HCT116 (cell line): ENCODE measurements around the gene GPC1. TPM values are rescaled to one million over a fixed set of nuclear protein-coding genes. Genes with fewer than 3 reads are reported as not detected.

Source experiments
- ATAC-seq: fragments of 200-7000 bp; cut with Tn5 transposase; 2 replicates; pipeline ENCODE4 v1.9.1; 2020; ENCODE audit warnings: mild to moderate bottlenecking, moderate library complexity
- BruUV-seq: library from RNA; stranded (reverse); fragments of 400-500 nt; replicated peaks from 2 replicates; lab custom pipeline; 2021; lab: Mats Ljungman, UMichigan
- CTCF ChIA-PET: fragments of 300-600 bp; sonication (Branson Sonifier 250); formaldehyde crosslinking; loops from one replicate; lab custom pipeline; 2021; ENCODE audit warnings: antibody characterized with exemption; lab: Charles Lee
- POLR2A ChIA-PET: fragments of 300-600, 350-600 bp; sonication (Branson Sonifier 250); formaldehyde crosslinking; loops from one replicate; lab custom pipeline; 2021; ENCODE audit warnings: antibody characterized with exemption; lab: Charles Lee
- RAD21 ChIA-PET, 2 experiments: fragments of 300-600 bp; sonication (Branson Sonifier 250); formaldehyde crosslinking; loops; one replicate each; lab custom pipeline; 2023; ENCODE audit warnings: low total read pairs in 2 of 2; ENCODE audit not compliant: uncharacterized antibody in 2 of 2, unreplicated experiment in 2 of 2, low non-redundant PET in 1 of 2; lab: Charles Lee
- DNase-seq: peaks from one replicate; pipeline ENCODE4 v3.0.0-alpha.2; 2010; ENCODE audit warnings: low read depth, low spot score
- H2AFZ ChIP-seq: fragments of 200-600 bp; shearing (Covaris generic), sonication (generic); 2 replicates; pipeline ENCODE4 v1.6.1; 2017; ENCODE audit warnings: low read depth, mixed run types, mixed read lengths, antibody characterized with exemption, low read length; ENCODE audit not compliant: poor library complexity, severe bottlenecking
- H3K27ac ChIP-seq: 2 replicates; pipeline ENCODE4 v1.5.1; 2012; ENCODE audit warnings: low read depth, low read length
- H3K27me3 ChIP-seq: fragments of 200-600 bp; sonication (generic); 2 replicates; pipeline ENCODE4 v1.6.1; 2016; ENCODE audit warnings: mixed run types, low read length, mixed read lengths; ENCODE audit not compliant: insufficient read depth
- H3K36me3 ChIP-seq, 2 experiments: fragments of 200-500 bp in 1 of 2; fragments of 200-600 bp in 1 of 2; sonication (Bioruptor generic) in 1 of 2; sonication (generic) in 1 of 2; 2 replicates each; pipeline versions ENCODE4 v1.5.1 to v1.6.1; 2014 to 2016; ENCODE audit warnings: low read length in 2 of 2, inconsistent platforms in 1 of 2, mixed read lengths in 1 of 2, mixed run types in 1 of 2; ENCODE audit not compliant: insufficient read depth in 2 of 2, control insufficient read depth in 1 of 2
- H3K4me1 ChIP-seq, 2 experiments: fragments of 200-600 bp in 1 of 2; sonication (generic) in 1 of 2; 2 replicates each; pipeline versions ENCODE4 v1.5.1 to v1.6.1; 2012 to 2017; ENCODE audit warnings: low read length in 2 of 2, inconsistent platforms in 1 of 2, mild to moderate bottlenecking in 1 of 2, mixed read lengths in 1 of 2, mixed run types in 1 of 2, moderate library complexity in 1 of 2; ENCODE audit not compliant: insufficient read depth in 2 of 2, control insufficient read depth in 1 of 2
- H3K4me2 ChIP-seq: fragments of 200-600 bp; sonication (generic); 2 replicates; pipeline ENCODE4 v1.6.1; 2017; ENCODE audit warnings: mixed run types, low read length, mixed read lengths
- H3K4me3 ChIP-seq, 2 experiments: fragments of 200-600 bp in 1 of 2; sonication (generic) in 1 of 2; replicated peaks in 1 of 2; 2 replicates each; pipeline ENCODE4 v1.5.1; 2011 to 2016; ENCODE audit warnings: low read length in 2 of 2, control low read depth in 1 of 2, low read depth in 1 of 2, mild to moderate bottlenecking in 1 of 2, mixed read lengths in 1 of 2, mixed run types in 1 of 2
- H3K79me2 ChIP-seq: fragments of 200-600 bp; sonication (generic); 2 replicates; pipeline ENCODE4 v1.6.1; 2017; ENCODE audit warnings: mild to moderate bottlenecking, mixed run types, low read length, moderate library complexity, mixed read lengths; ENCODE audit not compliant: insufficient read depth
- H3K9ac ChIP-seq: fragments of 200-600 bp; sonication (generic); 2 replicates; pipeline ENCODE4 v1.6.1; 2016; ENCODE audit warnings: low read length, mixed read lengths
- H3K9me2 ChIP-seq: fragments of 200-600 bp; sonication (generic), shearing (Covaris generic); 2 replicates; pipeline ENCODE4 v1.6.1; 2017; ENCODE audit warnings: mixed run types, mild to moderate bottlenecking, moderate library complexity; ENCODE audit not compliant: insufficient read depth
- H3K9me3 ChIP-seq, 2 experiments: fragments of 200-500 bp in 1 of 2; fragments of 200-600 bp in 1 of 2; sonication (Bioruptor generic) in 1 of 2; sonication (generic) in 1 of 2; 2 replicates each; pipeline ENCODE4 v1.6.1; 2014 to 2017; ENCODE audit warnings: low read length in 2 of 2, mixed read lengths in 2 of 2, inconsistent platforms in 1 of 2, low read depth in 1 of 2, mild to moderate bottlenecking in 1 of 2, mixed run types in 1 of 2, moderate library complexity in 1 of 2; ENCODE audit not compliant: control insufficient read depth in 1 of 2, insufficient read depth in 1 of 2
- H4K20me1 ChIP-seq: fragments of 200-600 bp; sonication (generic), shearing (Covaris generic); 2 replicates; pipeline ENCODE4 v1.6.1; 2017; ENCODE audit warnings: mixed run types, mild to moderate bottlenecking, moderate library complexity; ENCODE audit not compliant: insufficient read depth
- CEBPB ChIP-seq: IDR thresholded peaks from 2 replicates; pipeline ENCODE4 v1.6.1; 2012; ENCODE audit warnings: low read depth
- EGR1 ChIP-seq: IDR thresholded peaks from 2 replicates; pipeline ENCODE4 v1.6.1; 2012; ENCODE audit warnings: low read depth
- ELF1 ChIP-seq: IDR thresholded peaks from 2 replicates; pipeline ENCODE4 v1.6.1; 2012; ENCODE audit warnings: low read depth, borderline replicate concordance
- EZH2 ChIP-seq: fragments of 200-600 bp; sonication (generic); IDR thresholded peaks from 2 replicates; pipeline ENCODE4 v1.6.1; 2017; ENCODE audit warnings: antibody characterized with exemption, mixed run types
- EZH2phosphoT487 ChIP-seq: fragments of 200-600 bp; IDR thresholded peaks from 2 replicates; pipeline ENCODE4 v1.6.1; 2018; ENCODE audit warnings: antibody characterized with exemption, borderline replicate concordance
- FOSL1 ChIP-seq: IDR thresholded peaks from 2 replicates; pipeline ENCODE4 v1.6.1; 2012; ENCODE audit warnings: low read depth
- JUND ChIP-seq: IDR thresholded peaks from 2 replicates; pipeline ENCODE4 v1.6.1; 2012
- MAX ChIP-seq: IDR thresholded peaks from 2 replicates; pipeline ENCODE4 v1.6.1; 2012
- POLR2AphosphoS5 ChIP-seq: IDR thresholded peaks from 2 replicates; pipeline ENCODE4 v1.6.1; 2011; ENCODE audit warnings: mild to moderate bottlenecking, low read depth, low read length, moderate library complexity
- RAD21 ChIP-seq: IDR thresholded peaks from 2 replicates; pipeline ENCODE4 v1.6.1; 2012; ENCODE audit warnings: low read depth, mild to moderate bottlenecking
- SIN3A ChIP-seq: IDR thresholded peaks from 2 replicates; pipeline ENCODE4 v1.6.1; 2012; ENCODE audit warnings: low read depth
- SP1 ChIP-seq: IDR thresholded peaks from 2 replicates; pipeline ENCODE4 v1.6.1; 2012; ENCODE audit warnings: low read depth
- SRF ChIP-seq: IDR thresholded peaks from 2 replicates; pipeline ENCODE4 v1.6.1; 2012; ENCODE audit warnings: low read depth
- TCF7L2 ChIP-seq: IDR thresholded peaks from 2 replicates; pipeline ENCODE4 v1.7.0; 2011; ENCODE audit warnings: borderline replicate concordance, inconsistent platforms; ENCODE audit not compliant: insufficient read depth, insufficient read length; ENCODE audit errors: extremely low read depth
- YY1 ChIP-seq: IDR thresholded peaks from 2 replicates; pipeline ENCODE4 v1.6.1; 2011; ENCODE audit warnings: low read length, low read depth, moderate library complexity, mild to moderate bottlenecking; ENCODE audit not compliant: insufficient replicate concordance; ENCODE audit errors: extremely low read depth
- ZBTB33 ChIP-seq: IDR thresholded peaks from 2 replicates; pipeline ENCODE4 v1.6.1; 2011; ENCODE audit warnings: mild to moderate bottlenecking, low read length, moderate library complexity; ENCODE audit not compliant: insufficient replicate concordance; ENCODE audit errors: extremely low read depth
- ZFX ChIP-seq: fragments of 450-650 bp; IDR thresholded peaks from 2 replicates; pipeline ENCODE4 v1.6.1; 2017
- ZNF274 ChIP-seq: fragments of 200-500 bp; sonication (Bioruptor generic); IDR thresholded peaks from 2 replicates; pipeline ENCODE4 v1.6.1; 2014; ENCODE audit warnings: mild to moderate bottlenecking, low read depth, low read length, inconsistent platforms
- intact Hi-C: fragments of 100-400 bp; cut with micrococcal nuclease; formaldehyde crosslinking; loops from 2 replicates; pipeline ENCODE4 v1.10.0; 2022
- total RNA-seq: library from RNA; stranded (reverse); gene quantifications from one replicate; pipeline ENCODE4 v1.2.1, GENCODE V29; 2021; ENCODE audit not compliant: unreplicated experiment
- TF ChIP-seq, protein P1 (sequence below): IDR thresholded peaks from 2 replicates; pipeline ENCODE4 v1.6.1; 2012
- TF ChIP-seq, protein P2 (sequence below): IDR thresholded peaks from 2 replicates; pipeline ENCODE4 v1.6.1; 2012; ENCODE audit warnings: low read depth

GPC1 gene
- total RNA-seq, 1 experiment from 2014 or later: 79.1 TPM

DNA sequence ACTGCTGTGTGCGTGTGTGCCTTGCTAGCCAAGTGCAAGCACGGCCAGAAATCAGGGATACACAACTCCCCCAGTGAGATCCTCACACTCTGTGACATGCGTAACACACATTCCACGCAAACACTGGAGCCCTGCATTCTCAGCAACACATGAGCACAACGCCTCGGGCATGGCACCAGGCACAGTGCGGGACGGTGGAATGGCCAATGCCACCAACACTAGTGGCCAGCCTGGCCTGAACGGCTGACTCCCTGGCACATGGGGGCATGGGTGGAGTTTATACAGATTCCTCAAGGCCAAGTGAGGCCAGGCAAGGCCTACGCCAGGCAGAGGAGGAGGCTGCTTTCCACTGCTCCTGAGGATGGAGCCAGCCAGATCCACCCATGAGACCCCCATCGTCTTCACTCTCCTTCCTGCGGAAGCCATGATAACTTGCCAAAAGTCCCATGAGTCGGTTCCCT lies 66.1 kb downstream of the GPC1 start:
- no peaks in the 10 kb centered on the region for H4K20me1 ChIP-seq
- no peak overlapping the region for H3K4me3 ChIP-seq
- intact Hi-C loops: no loop called here
- H3K27ac ChIP-seq: no peak overlapping the region
- no peak for TF ChIP-seq CEBPB
- no peak for TF ChIP-seq EGR1
- TF ChIP-seq RAD21: no peak
- TF ChIP-seq ELF1: no peak
- no peak for TF ChIP-seq EZH2
- no peak for TF ChIP-seq SRF
- TF ChIP-seq ZNF274: no peak
- TF ChIP-seq, protein P1, sequence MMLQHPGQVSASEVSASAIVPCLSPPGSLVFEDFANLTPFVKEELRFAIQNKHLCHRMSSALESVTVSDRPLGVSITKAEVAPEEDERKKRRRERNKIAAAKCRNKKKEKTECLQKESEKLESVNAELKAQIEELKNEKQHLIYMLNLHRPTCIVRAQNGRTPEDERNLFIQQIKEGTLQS: no peak
- TF ChIP-seq JUND: no peak
- TF ChIP-seq FOSL1: no peak
- TF ChIP-seq EZH2phosphoT487: no peak
- TF ChIP-seq POLR2AphosphoS5: no peak
- no peak for TF ChIP-seq MAX
- TF ChIP-seq ZBTB33: no peak
- TF ChIP-seq SIN3A: no peak
- TF ChIP-seq TCF7L2: no peak
- TF ChIP-seq SP1: no peak
- TF ChIP-seq, protein P2, sequence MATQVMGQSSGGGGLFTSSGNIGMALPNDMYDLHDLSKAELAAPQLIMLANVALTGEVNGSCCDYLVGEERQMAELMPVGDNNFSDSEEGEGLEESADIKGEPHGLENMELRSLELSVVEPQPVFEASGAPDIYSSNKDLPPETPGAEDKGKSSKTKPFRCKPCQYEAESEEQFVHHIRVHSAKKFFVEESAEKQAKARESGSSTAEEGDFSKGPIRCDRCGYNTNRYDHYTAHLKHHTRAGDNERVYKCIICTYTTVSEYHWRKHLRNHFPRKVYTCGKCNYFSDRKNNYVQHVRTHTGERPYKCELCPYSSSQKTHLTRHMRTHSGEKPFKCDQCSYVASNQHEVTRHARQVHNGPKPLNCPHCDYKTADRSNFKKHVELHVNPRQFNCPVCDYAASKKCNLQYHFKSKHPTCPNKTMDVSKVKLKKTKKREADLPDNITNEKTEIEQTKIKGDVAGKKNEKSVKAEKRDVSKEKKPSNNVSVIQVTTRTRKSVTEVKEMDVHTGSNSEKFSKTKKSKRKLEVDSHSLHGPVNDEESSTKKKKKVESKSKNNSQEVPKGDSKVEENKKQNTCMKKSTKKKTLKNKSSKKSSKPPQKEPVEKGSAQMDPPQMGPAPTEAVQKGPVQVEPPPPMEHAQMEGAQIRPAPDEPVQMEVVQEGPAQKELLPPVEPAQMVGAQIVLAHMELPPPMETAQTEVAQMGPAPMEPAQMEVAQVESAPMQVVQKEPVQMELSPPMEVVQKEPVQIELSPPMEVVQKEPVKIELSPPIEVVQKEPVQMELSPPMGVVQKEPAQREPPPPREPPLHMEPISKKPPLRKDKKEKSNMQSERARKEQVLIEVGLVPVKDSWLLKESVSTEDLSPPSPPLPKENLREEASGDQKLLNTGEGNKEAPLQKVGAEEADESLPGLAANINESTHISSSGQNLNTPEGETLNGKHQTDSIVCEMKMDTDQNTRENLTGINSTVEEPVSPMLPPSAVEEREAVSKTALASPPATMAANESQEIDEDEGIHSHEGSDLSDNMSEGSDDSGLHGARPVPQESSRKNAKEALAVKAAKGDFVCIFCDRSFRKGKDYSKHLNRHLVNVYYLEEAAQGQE: no peak
- TF ChIP-seq ZFX: no peak
- no peak for TF ChIP-seq YY1
- no peaks in the 10 kb centered on the region for H3K9me2 ChIP-seq
- no peaks in the 10 kb centered on the region for H3K79me2 ChIP-seq
- H2AFZ ChIP-seq: no peak overlapping the region
- no peak overlapping the region for H3K4me2 ChIP-seq
- H3K9ac ChIP-seq: no peak overlapping the region
- RAD21 ChIA-PET: no interaction called here
- POLR2A ChIA-PET: no interaction called here
- no peak for ATAC-seq
- no TSS peak for BruUV-seq
- DNase-seq: no peak
- H3K4me1 ChIP-seq: no peaks in the 10 kb centered on the region
- H3K36me3 ChIP-seq: no peaks in the 10 kb centered on the region
- no peaks in the 10 kb centered on the region for H3K9me3 ChIP-seq
- no peaks in the 10 kb centered on the region for H3K27me3 ChIP-seq
- CTCF ChIA-PET: no interaction called here
